Mammary epithelial cell (primary cell): ENCODE results near the gene TLX2.

ENCODE experiments used
- EZH2 ChIP-seq: IDR thresholded peaks from 2 replicates; pipeline ENCODE4 v1.6.1; 2012; ENCODE audit warnings: low read length, inconsistent platforms, borderline replicate concordance
- TF ChIP-seq, protein P1 (sequence below), 2 donors: IDR thresholded peaks in 1 of 2; conservative IDR thresholded peaks in 1 of 2; 2 replicates each; pipeline ENCODE4 v1.5.1; 2011 to 2012; ENCODE audit warnings: inconsistent platforms in 2 of 2, low read length in 2 of 2, mild to moderate bottlenecking in 2 of 2, control low read depth in 1 of 2, low read depth in 1 of 2; ENCODE audit not compliant: insufficient read depth in 1 of 2; ENCODE audit errors: extremely low read depth in 1 of 2

DNA sequence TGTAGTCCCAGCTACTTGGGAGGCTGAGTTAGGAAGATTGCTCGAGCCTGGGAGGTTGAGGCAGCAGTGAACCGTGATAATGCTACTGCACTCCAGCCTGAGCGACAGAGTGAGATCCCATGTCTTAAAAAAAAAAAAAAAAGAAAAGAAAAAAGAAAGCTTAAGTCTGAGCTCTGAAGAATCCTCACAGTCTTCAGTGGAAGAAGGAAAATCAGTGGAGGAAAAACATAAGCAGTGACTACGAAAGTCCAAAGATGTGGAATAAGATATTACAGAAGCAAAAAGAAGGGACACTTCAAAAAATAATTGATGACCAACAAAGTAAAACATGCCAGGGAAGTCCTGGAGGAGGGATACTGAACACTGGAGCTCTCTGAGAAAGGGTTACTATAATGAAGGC is 4.0 kb upstream of the TLX2 start:
- TF ChIP-seq, protein P1, sequence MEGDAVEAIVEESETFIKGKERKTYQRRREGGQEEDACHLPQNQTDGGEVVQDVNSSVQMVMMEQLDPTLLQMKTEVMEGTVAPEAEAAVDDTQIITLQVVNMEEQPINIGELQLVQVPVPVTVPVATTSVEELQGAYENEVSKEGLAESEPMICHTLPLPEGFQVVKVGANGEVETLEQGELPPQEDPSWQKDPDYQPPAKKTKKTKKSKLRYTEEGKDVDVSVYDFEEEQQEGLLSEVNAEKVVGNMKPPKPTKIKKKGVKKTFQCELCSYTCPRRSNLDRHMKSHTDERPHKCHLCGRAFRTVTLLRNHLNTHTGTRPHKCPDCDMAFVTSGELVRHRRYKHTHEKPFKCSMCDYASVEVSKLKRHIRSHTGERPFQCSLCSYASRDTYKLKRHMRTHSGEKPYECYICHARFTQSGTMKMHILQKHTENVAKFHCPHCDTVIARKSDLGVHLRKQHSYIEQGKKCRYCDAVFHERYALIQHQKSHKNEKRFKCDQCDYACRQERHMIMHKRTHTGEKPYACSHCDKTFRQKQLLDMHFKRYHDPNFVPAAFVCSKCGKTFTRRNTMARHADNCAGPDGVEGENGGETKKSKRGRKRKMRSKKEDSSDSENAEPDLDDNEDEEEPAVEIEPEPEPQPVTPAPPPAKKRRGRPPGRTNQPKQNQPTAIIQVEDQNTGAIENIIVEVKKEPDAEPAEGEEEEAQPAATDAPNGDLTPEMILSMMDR (conservative IDR thresholded peaks at IDR 0.05 in 1 of 2, IDR thresholded peaks at IDR 0.05 in 1 of 2; ENCODE audit: extremely low read depth in 1 of 2, insufficient read depth in 1 of 2, low read depth in 1 of 2, low read length in 2 of 2): no peak
- no peak for TF ChIP-seq EZH2
